ENCODE data around the gene PWWP2A.

GRCh38 chr5:160108124-160108523 lies 11.1 kb downstream of the PWWP2A start:
- TF ChIP-seq POLR2AphosphoS5 (IDR thresholded peaks at IDR 0.05; ENCODE audit: low read depth, low read length): no peak
- TF ChIP-seq CTCF (IDR thresholded peaks at IDR 0.05): no peak
- no peak for TF ChIP-seq TCF7L2 (IDR thresholded peaks at IDR 0.05; ENCODE audit: low read depth, low read length)
- no peak for TF ChIP-seq REST (IDR thresholded peaks at IDR 0.05; ENCODE audit: insufficient read depth in 1 of 2, low read depth in 2 of 2, low read length in 1 of 2)
